HG03342 (cell line): ENCODE results near the gene CHADL.
"Not testable (repeated sequence)": the region's sequence is repeated elsewhere in the genome, so short reads cannot be mapped to it uniquely, and the experiment has no call there.

Experiments used
- ATAC-seq: cut with Tn5 transposase; IDR thresholded peaks from one replicate; pipeline ENCODE4 v1.9.1; 2021; ENCODE audit warnings: mild to moderate bottlenecking, moderate library complexity; ENCODE audit not compliant: unreplicated experiment

Gene CHADL

DNA sequence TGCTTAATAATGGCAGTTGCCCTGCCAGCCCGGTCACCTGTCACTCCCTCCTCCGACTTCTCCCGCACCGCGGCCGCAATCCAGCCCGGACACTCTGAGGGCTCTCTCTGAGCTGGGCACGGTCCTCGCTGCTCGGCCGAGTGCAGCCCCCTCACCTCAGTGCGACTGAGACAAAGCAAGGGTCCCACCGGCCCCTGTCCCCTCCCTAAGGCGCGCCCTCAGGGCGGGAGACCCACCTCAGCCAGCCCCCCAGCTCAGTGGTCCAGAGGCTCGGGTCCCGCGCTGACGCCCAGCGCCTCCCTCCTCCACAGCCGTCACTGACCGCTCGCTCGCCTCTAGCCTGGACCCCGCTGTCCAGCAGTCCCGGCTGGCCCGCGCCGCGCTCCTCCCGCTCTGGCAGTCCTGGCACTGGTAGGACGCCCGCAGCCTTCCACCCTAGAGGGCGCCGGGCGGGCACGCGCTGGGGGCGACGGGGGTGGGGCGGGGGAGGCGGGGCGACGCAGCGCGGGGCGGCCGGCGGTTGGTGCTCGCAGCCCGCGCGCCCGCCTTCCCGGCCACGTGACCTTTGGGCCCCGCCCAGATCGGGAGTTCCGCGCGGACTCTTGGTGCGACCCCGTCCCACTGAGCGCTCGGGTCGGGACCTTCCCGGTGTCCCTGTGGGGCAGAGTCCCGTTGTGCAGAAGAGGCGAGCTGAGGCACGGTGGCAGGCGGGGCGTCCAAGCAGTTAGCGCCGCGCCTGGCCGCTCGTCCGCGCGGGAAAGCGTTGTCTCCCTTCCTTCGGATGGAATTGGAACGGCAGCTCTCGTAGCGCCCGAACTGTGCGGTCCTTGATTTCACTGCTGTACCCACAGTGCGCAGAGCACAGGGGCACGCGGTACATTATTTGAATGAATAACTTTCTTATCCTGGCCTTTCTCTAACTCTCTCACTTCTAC is 43.4 kb downstream of the CHADL start:
- no peak for ATAC-seq

DNA sequence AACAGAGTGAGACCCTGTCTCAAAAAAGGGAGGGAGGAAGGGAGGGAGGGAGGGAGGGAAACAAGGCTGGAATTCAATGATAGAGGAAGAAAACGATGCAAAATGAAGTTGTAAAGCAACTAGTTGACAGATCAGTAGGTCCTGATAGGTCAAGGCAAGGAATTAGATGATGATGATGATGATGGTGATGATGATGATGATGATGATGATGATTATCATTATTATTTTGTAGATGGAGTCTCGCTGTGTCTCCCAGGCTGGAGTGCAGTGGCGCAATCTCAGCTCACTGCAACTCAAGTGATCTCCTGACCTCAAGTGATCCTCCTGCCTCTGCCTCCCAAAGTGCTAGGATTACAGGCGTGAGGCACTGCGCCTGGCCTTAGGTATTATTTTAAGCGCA is 46.9 kb downstream of the CHADL start:
- no peak for ATAC-seq

DNA sequence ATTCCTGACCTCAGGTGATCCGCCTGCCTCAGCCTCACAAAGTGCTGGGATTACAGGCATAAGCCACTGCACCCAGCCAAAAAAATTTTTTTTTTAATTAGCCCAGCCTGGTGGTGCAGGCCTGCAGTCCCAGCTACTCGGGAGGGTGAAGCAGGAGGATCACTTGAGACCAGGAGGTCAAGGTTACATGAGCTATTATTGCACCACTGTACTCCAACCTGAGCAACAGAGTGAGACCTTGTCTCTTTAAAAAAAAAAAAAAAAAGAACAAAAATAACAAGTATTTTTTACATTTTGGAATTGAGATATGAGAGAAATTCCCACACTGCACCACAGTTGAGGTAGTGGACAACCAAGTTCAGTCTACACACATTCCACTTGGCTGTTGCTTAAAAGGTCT is 49.3 kb downstream of the CHADL start:
- no peak for ATAC-seq

DNA sequence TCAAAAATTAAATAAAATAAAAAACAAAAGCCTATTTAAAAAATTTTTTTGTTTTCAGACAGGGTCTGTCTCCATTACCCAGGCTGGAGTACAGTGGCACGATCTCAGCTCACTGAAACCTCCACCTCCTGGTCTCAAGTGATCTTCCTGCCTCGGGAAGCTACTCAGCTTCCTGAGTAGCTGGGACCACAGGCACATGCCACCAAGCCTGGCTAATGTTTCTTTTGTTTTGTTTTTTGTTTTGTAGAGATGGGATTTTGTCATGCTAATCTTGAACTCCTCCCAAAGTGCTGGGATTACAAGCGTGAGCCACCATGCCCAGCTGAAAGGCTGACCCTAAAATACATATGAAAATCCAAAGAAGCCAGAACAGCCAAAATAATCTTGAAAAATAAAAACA is 56.1 kb downstream of the CHADL start:
- no peak for ATAC-seq

DNA sequence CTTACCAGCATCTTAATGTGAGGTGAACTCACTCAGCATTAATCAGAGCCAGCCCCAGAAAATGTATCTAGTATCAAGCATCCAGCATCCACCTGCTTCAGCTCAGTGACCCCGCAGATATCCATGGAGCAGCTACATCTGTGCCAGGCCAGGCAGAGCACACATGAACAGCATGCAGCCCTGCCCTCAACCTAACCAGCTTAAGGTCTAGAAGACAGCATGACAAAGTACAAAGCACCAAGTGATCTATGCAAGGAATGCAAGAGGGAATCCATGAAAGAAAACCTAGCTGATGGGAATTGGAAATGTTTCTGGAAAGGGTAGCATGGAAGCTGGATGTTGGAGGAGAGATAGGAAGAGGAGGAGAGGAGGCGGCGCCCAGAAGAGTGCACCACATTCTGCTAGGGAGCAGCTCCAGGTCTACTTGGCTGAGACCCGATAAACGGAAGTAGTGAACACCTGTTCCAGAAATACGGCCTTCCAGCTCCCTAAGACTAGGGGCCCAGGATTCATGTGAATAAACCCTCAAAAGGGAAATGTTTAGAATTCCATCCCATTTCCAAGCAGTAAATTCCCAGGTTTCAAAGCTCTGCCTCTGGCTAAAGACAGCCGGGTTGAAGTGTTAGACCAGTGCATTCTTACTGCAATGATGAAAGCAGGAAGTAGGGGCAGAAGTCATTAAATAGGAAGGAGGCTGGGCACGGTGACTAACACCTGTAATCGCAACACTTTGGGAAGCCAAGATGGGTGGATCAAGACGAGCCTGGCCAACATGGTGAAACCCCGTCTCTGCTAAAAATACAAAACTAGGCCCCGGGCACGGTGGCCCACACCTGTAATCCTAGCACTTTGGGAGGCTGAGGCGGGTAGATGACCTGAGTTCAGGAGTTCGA is 59.1 kb downstream of the CHADL start:
- ATAC-seq: no peak

DNA sequence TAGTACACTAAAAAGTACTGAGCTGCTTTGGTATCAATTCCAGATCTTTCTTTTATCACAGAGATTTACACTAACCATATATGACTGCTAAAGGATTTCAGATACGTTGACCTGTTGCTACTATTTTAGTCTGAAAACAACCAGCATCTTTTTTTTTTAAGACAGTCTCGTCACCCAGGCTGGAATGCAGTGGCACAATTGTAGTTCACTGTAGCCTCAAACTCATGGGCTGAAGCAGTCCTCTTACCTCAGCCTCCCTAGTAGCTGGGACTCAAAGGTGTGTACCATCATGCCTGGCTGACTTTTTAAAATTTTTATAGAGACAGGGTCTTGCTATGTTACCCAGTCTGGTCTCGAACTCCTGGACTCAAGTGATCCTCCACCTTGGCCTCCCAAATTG is 59.8 kb downstream of the CHADL start:
- no peak for ATAC-seq

DNA sequence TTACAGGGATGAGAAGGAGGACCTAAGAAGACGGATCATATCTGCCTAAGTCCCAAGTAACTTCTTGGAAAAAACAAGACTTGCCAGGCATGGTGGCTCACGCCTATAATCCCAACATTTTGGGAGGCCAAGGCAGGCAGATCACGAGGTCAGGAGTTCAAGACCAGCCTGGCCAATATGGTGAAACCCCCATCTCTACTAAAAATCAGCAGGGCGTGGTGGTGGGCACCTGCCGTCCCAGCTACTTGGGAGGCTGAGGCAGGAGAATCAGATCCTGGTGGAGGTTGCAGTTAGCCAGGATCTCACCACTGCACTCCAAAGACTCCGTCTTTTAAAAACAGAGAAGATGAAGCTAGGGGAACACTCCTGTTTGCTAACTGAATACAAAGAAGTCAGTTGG is 60.4 kb downstream of the CHADL start:
- not testable (repeated sequence) for ATAC-seq
